K562 (cell line): ENCODE results near the gene PSMD1. TPM values are rescaled to one million over a fixed set of nuclear protein-coding genes. Genes with fewer than 3 reads are reported as not detected.

Experiments
- ATAC-seq: fragments of 200-7000 bp; cut with Tn5 transposase; 3 replicates; pipeline ENCODE4 v1.9.1; 2020; ENCODE audit warnings: moderate library complexity
- BruUV-seq: library from RNA; stranded (reverse); fragments of 400-500 nt; replicated peaks from 2 replicates; lab custom pipeline; 2021; lab: Mats Ljungman, UMichigan
- CTCF ChIA-PET: fragments of 300-600 bp; formaldehyde crosslinking; extraction: SDS; loops from one replicate; lab custom pipeline; 2021; ENCODE audit warnings: low intra/inter-chr PET ratio; lab: Yijun Ruan, JAX
- POLR2A ChIA-PET: fragments of 300-600, 350-650 bp; sonication (Branson Sonifier 250); formaldehyde crosslinking; extraction: SDS; loops from one replicate; lab custom pipeline; 2021; ENCODE audit warnings: antibody characterized with exemption, inconsistent platforms; lab: Yijun Ruan, JAX
- DNase-seq, 4 experiments: peaks; one replicate each; pipeline versions ENCODE4 v3.0.0 to v3.0.0-alpha.2; 2011 to 2018; ENCODE audit warnings: low spot score in 3 of 4, mixed read lengths in 3 of 4; ENCODE audit errors: extremely low read depth in 1 of 4
- FAIRE-seq: peaks from 2 replicates; lab custom pipeline; 2011; peaks lifted over from hg19 to GRCh38; lab: Jason Lieb, UNC
- H2AFZ ChIP-seq: 2 replicates; pipeline ENCODE4 v1.6.0; 2011; ENCODE audit warnings: low read depth, low read length, control low read depth, inconsistent platforms
- H3K27ac ChIP-seq: fragments of 200-600 bp; 3 replicates; pipeline ENCODE4 v1.8.0; 2011; ENCODE audit warnings: low read depth, mild to moderate bottlenecking, control low read depth, inconsistent platforms, low read length, moderate library complexity, mixed read lengths; ENCODE audit errors: extremely low read depth
- H3K27me3 ChIP-seq, 2 experiments: fragments of 300-600 bp in 1 of 2; 2 replicates in 1 of 2; 3 replicates in 1 of 2; pipeline versions ENCODE4 v1.6.0 to v1.8.0; 2011; ENCODE audit warnings: inconsistent platforms in 2 of 2, low read length in 2 of 2, mild to moderate bottlenecking in 1 of 2, mixed read lengths in 1 of 2, moderate library complexity in 1 of 2; ENCODE audit not compliant: control insufficient read depth in 2 of 2, insufficient read depth in 2 of 2
- H3K36me3 ChIP-seq: fragments of 300-600 bp; 3 replicates; pipeline ENCODE4 v1.8.0; 2011; ENCODE audit warnings: mild to moderate bottlenecking, low read length, inconsistent platforms; ENCODE audit not compliant: control insufficient read depth, insufficient read depth
- H3K4me1 ChIP-seq, 2 experiments: fragments of 200-600 bp in 1 of 2; replicated peaks in 1 of 2; 2 replicates in 1 of 2; 3 replicates in 1 of 2; pipeline versions ENCODE4 v1.5.1 to v1.8.0; 2011; ENCODE audit warnings: inconsistent platforms in 2 of 2, low read length in 2 of 2, mild to moderate bottlenecking in 1 of 2, mixed read lengths in 1 of 2, moderate library complexity in 1 of 2; ENCODE audit not compliant: control insufficient read depth in 2 of 2, insufficient read depth in 2 of 2
- H3K4me2 ChIP-seq: 2 replicates; pipeline ENCODE4 v1.6.1; 2011; ENCODE audit warnings: low read length, control low read depth, inconsistent platforms, mixed read lengths; ENCODE audit not compliant: insufficient read depth
- H3K4me3 ChIP-seq: fragments of 200-600 bp; sonication (generic), shearing (Covaris generic); 2 replicates; pipeline ENCODE4 v1.5.1; 2016; ENCODE audit warnings: control low read depth, inconsistent platforms
- H3K79me2 ChIP-seq: fragments of 200-600 bp; 3 replicates; pipeline ENCODE4 v1.8.0; 2011; ENCODE audit warnings: low read length, inconsistent platforms; ENCODE audit not compliant: control insufficient read depth, insufficient read depth
- H3K9ac ChIP-seq, 2 experiments: 2 replicates each; pipeline versions ENCODE4 v1.6.0 to v1.6.1; 2011; ENCODE audit warnings: low read depth in 2 of 2, low read length in 2 of 2, control low read depth in 1 of 2, inconsistent platforms in 1 of 2, mild to moderate bottlenecking in 1 of 2, mixed read lengths in 1 of 2; ENCODE audit not compliant: insufficient read depth in 1 of 2
- H3K9me1 ChIP-seq: one replicate; pipeline ENCODE4 v1.6.0; 2011; ENCODE audit warnings: inconsistent platforms, mild to moderate bottlenecking, low read length, moderate library complexity; ENCODE audit not compliant: control insufficient read depth, insufficient read depth
- H3K9me3 ChIP-seq: replicated peaks from 2 replicates; pipeline ENCODE4 v1.5.1; 2011; ENCODE audit warnings: low read depth, low read length, inconsistent platforms; ENCODE audit not compliant: control insufficient read depth, insufficient read depth
- H4K20me1 ChIP-seq: replicated peaks from 2 replicates; pipeline ENCODE4 v1.6.1; 2011; ENCODE audit warnings: low read length, inconsistent platforms, mixed read lengths; ENCODE audit not compliant: control insufficient read depth, insufficient read depth
- SRSF1 ChIP-seq: fragments of 200-400 bp; formaldehyde crosslinking; IDR thresholded peaks from 2 replicates; pipeline ENCODE4 v1.6.1; 2017; ENCODE audit warnings: mild to moderate bottlenecking, low read depth, low read length, moderate library complexity
- WGBS: fragments of 100-300 bp; shearing (Covaris generic); methylation state at CpG from one replicate; pipeline ENCODE4 v1.1.6; 2016; ENCODE audit warnings: low coverage, mixed read lengths; ENCODE audit not compliant: insufficient coverage; ENCODE audit errors: missing lambda C conversion rate; 5-methylcytosine and 5-hydroxymethylcytosine counted together
- in situ Hi-C: fragments of 300-500 bp; cut with MboI; formaldehyde crosslinking; loops from 4 replicates; pipeline ENCODE4 v1.15.0; 2018; ENCODE audit warnings: inconsistent platforms, mixed read lengths
- intact Hi-C: fragments of 100-400 bp; cut with micrococcal nuclease; formaldehyde crosslinking; loops from 2 replicates; pipeline ENCODE4 v1.14.2; 2022
- polyA plus RNA-seq, 8 experiments: library from polyadenylated mRNA; depleted of rRNA in 4 of 8; stranded (reverse) in 5 of 8; unstranded in 3 of 8; fragments of >200 nt; fragmentation: Nextera tagmentation in 2 of 8; fragmentation: Illumina TruSeq in 1 of 8; extraction: Ambion mirVana in 2 of 8; extraction: Trizol in 1 of 8; gene quantifications; 2 replicates each; pipeline versions ENCODE4 v1.2.1 to v1.2.3, GENCODE V29; 2011 to 2014; ENCODE audit warnings: inconsistent platforms in 1 of 8, missing spikeins in 1 of 8
- total RNA-seq, 7 experiments: library from RNA; depleted of rRNA in 6 of 7; stranded (reverse); fragments of >200 nt in 6 of 7; fragmentation: Illumina TruSeq in 2 of 7; extraction: Trizol in 2 of 7; gene quantifications; 2 replicates each; pipeline versions ENCODE4 v1.2.1 to v1.2.3, GENCODE V29; 2011 to 2021; ENCODE audit warnings: low replicate concordance in 1 of 7
- TF ChIP-seq, protein P1 (sequence below): fragments of 250-450 bp; sonication (Bioruptor Pico); IDR thresholded peaks from 2 replicates; pipeline ENCODE4 v1.9.0; 2021; ENCODE audit warnings: mild to moderate bottlenecking, inconsistent platforms
- TF ChIP-seq, protein P2 (sequence below): fragments of 450-650 bp; conservative IDR thresholded peaks from 2 replicates; pipeline ENCODE4 v1.6.1; 2016; ENCODE audit warnings: missing genetic modification characterization, low read depth, mild to moderate bottlenecking, control low read depth, missing compliant biosample characterization

PSMD1 gene
- total and polyA plus RNA-seq, 9 of the 15 experiments (the other 6 are each of a cell fraction or from before 2014, with no cell fraction given), result 100 to 257 (median 147) TPM

DNA sequence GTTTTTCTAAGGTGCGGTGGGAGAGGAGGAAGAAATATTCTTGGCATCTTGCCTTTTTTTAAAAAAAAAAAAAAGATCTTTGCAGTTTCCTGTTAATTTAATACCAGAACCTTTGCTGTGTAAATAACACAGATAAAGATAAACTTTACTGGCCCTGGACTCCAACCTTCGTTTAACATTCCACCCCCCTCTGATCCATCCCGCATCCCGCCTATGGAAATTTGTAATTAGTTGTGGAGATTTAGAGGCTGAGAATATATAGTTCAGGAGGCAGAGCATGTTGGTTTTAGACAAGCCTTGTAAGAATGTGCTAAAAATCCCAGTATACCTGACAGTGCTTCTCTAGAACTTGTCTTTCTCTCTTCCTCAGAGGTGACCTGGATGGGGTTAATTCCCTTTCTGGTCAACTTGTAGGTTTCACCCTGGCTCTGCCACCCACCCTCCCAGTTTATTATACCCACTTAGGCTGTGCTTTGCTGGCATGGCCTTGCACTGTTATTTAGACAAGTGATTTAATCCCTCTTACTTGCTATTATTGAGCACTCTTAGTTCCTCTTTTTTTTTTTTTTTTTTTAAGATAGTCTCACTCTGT lies 22.3 kb upstream of the PSMD1 start:
- intact Hi-C loops, result no loop called here
- no peaks in the 10 kb centered on the region for H3K36me3 ChIP-seq
- 8% methylated on average over 4 of the region's 4 CpGs for WGBS
- no peak overlapping the region for H3K9ac ChIP-seq
- no peaks in the 10 kb centered on the region for H4K20me1 ChIP-seq
- BruUV-seq, result no TSS peak
- DNase-seq, result no peak
- H3K27ac ChIP-seq, result no peak overlapping the region
- no peak overlapping the region for H3K4me3 ChIP-seq
- CTCF ChIA-PET, result no interaction called here
- no peaks in the 10 kb centered on the region for H3K9me3 ChIP-seq
- H3K79me2 ChIP-seq, result no peaks in the 10 kb centered on the region
- no peak overlapping the region for H2AFZ ChIP-seq
- H3K9me1 ChIP-seq, result no peaks in the 10 kb centered on the region
- TF ChIP-seq, protein P1, sequence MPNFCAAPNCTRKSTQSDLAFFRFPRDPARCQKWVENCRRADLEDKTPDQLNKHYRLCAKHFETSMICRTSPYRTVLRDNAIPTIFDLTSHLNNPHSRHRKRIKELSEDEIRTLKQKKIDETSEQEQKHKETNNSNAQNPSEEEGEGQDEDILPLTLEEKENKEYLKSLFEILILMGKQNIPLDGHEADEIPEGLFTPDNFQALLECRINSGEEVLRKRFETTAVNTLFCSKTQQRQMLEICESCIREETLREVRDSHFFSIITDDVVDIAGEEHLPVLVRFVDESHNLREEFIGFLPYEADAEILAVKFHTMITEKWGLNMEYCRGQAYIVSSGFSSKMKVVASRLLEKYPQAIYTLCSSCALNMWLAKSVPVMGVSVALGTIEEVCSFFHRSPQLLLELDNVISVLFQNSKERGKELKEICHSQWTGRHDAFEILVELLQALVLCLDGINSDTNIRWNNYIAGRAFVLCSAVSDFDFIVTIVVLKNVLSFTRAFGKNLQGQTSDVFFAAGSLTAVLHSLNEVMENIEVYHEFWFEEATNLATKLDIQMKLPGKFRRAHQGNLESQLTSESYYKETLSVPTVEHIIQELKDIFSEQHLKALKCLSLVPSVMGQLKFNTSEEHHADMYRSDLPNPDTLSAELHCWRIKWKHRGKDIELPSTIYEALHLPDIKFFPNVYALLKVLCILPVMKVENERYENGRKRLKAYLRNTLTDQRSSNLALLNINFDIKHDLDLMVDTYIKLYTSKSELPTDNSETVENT (CRISPR knock-in tag), result no peak
- TF ChIP-seq, protein P2, sequence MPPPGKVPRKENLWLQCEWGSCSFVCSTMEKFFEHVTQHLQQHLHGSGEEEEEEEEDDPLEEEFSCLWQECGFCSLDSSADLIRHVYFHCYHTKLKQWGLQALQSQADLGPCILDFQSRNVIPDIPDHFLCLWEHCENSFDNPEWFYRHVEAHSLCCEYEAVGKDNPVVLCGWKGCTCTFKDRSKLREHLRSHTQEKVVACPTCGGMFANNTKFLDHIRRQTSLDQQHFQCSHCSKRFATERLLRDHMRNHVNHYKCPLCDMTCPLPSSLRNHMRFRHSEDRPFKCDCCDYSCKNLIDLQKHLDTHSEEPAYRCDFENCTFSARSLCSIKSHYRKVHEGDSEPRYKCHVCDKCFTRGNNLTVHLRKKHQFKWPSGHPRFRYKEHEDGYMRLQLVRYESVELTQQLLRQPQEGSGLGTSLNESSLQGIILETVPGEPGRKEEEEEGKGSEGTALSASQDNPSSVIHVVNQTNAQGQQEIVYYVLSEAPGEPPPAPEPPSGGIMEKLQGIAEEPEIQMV (tag), result no peak
- TF ChIP-seq SRSF1, result no peak
- TF ChIP-seq, all 486 proteins: peak for 0
- peaks cover 11 to 33% of the 10 kb centered on the region in 2 experiments for H3K27me3 ChIP-seq
- POLR2A ChIA-PET, result no interaction called here
- H3K4me2 ChIP-seq, result no peak overlapping the region
- no peak for FAIRE-seq
- in situ Hi-C loops, result no loop called here
- ATAC-seq, result no peak
- H3K4me1 ChIP-seq, result peaks cover 0 to 11% of the 10 kb centered on the region in 2 experiments; a peak in 2 of 5 replicates
